ENCODE results near the gene UBE2H.

DNA sequence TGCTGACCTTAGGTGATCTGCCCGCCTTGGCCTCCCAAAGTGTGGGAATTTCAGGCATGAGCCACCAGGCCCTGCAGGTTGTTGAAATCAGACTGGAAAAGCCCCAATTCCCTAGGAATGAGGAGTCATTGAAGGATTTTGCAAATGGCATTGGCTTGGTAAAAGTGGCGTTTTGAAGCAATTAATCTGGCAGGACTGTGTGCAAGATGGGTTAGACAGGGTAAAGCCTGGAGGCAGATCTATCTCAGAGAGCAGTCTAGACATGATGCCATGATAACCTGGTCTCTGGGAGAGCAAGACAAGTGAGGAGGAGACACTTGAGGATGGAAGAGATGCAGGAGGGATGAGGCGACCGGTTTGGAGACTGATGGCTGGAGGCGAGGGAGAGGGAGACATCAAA, 45.7 kb upstream of the UBE2H start:
- TF ChIP-seq, protein P1, sequence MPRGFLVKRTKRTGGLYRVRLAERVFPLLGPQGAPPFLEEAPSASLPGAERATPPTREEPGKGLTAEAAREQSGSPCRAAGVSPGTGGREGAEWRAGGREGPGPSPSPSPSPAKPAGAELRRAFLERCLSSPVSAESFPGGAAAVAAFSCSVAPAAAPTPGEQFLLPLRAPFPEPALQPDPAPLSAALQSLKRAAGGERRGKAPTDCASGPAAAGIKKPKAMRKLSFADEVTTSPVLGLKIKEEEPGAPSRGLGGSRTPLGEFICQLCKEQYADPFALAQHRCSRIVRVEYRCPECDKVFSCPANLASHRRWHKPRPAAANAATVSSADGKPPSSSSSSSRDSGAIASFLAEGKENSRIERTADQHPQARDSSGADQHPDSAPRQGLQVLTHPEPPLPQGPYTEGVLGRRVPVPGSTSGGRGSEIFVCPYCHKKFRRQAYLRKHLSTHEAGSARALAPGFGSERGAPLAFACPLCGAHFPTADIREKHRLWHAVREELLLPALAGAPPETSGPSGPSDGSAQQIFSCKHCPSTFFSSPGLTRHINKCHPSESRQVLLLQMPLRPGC (tag by site-specific recombination; IDR thresholded peaks at IDR 0.05): no peak
- TF ChIP-seq, protein P2, sequence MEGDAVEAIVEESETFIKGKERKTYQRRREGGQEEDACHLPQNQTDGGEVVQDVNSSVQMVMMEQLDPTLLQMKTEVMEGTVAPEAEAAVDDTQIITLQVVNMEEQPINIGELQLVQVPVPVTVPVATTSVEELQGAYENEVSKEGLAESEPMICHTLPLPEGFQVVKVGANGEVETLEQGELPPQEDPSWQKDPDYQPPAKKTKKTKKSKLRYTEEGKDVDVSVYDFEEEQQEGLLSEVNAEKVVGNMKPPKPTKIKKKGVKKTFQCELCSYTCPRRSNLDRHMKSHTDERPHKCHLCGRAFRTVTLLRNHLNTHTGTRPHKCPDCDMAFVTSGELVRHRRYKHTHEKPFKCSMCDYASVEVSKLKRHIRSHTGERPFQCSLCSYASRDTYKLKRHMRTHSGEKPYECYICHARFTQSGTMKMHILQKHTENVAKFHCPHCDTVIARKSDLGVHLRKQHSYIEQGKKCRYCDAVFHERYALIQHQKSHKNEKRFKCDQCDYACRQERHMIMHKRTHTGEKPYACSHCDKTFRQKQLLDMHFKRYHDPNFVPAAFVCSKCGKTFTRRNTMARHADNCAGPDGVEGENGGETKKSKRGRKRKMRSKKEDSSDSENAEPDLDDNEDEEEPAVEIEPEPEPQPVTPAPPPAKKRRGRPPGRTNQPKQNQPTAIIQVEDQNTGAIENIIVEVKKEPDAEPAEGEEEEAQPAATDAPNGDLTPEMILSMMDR (tag by site-specific recombination; IDR thresholded peaks at IDR 0.05): no peak
- TF ChIP-seq, protein P3, sequence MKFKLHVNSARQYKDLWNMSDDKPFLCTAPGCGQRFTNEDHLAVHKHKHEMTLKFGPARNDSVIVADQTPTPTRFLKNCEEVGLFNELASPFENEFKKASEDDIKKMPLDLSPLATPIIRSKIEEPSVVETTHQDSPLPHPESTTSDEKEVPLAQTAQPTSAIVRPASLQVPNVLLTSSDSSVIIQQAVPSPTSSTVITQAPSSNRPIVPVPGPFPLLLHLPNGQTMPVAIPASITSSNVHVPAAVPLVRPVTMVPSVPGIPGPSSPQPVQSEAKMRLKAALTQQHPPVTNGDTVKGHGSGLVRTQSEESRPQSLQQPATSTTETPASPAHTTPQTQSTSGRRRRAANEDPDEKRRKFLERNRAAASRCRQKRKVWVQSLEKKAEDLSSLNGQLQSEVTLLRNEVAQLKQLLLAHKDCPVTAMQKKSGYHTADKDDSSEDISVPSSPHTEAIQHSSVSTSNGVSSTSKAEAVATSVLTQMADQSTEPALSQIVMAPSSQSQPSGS (tag by site-specific recombination; IDR thresholded peaks at IDR 0.05; ENCODE audit: low read depth): no peak
- TF ChIP-seq ZNF121 (tag by site-specific recombination; IDR thresholded peaks at IDR 0.05) (no peak), MYNN (tag by site-specific recombination; IDR thresholded peaks at IDR 0.05; ENCODE audit: borderline replicate concordance) (no peak)

All from HEK293 (cell line).